GM19238 (cell line): ENCODE results near the gene MYRF.
A peak's percentile ranks its signal among the peaks of the same experiment; 100 is the strongest.

ENCODE experiments used
- DNase-seq: peaks from one replicate; pipeline ENCODE4 v3.0.0; 2011; ENCODE audit warnings: low spot score; ENCODE audit not compliant: insufficient read length

The MYRF gene

GRCh38 chr11:61793083-61793828 is 40.8 kb downstream of the MYRF start:
- DNase-seq = no peak

- DNase-seq = no peak
Measured at GRCh38 chr11:61793829-61794204, 41.4 kb downstream of the MYRF start.

DNA sequence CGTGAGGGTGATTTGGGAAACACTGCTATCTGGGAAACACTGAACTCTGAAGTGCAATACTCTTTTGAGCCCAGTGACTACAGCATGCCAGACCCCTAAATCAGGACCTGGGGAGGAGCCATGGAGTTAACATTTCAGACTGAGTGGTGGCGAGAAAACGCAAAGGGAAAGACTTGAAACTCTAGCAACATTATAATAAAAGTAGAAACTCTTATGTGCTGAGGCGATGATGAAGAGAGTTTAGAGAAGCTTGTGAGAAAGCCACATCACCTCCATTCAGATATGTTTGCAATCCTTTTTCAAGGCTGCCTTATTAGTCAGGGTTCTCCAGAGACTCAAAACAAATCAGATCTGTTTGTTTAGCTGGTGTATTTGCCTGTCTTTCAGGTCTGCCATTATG is 42.1 kb downstream of the MYRF start:
- DNase-seq = no peak

DNA sequence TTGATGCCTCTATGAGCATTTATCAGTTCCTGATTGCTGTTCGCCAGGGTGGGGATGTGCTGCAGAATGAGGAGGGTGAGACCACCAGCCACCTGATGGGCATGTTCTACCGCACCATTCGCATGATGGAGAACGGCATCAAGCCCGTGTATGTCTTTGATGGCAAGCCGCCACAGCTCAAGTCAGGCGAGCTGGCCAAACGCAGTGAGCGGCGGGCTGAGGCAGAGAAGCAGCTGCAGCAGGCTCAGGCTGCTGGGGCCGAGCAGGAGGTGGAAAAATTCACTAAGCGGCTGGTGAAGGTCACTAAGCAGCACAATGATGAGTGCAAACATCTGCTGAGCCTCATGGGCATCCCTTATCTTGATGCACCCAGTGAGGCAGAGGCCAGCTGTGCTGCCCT is 43.0 kb downstream of the MYRF start:
- no peak for DNase-seq

- no peak for DNase-seq
Measured at GRCh38 chr11:61795876-61796526, 43.6 kb downstream of the MYRF start.

- no peak for DNase-seq
Measured at GRCh38 chr11:61797263-61797944, 45.0 kb downstream of the MYRF start.

DNA sequence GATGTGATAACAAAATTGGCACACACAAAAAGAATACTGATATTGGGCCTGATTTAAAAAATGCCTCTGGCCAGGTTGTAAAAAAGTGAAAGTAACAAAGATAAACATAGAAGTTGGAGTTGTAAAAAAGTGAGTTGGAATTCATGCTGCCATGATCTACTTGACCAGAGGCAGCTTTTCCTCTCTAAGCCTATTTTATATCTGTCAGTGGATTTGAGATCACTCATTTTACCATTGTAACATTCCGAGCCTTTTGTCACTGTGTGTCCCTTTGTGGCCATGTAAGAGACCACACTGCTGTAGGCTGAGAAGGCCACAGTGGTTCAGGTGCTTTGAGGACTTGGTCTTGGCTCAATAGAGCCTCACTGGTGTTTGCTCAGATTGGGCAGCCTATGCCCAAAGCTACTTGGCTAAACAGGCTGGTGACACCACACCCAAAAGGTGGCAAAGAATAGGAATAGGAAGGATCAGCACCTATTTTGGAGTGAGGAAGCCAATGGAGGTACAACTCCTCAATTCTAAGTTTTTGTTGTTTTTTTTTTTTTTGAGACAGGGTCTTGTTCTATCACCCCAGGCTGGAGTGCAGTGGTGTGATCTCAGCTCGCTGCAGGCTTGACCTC is 47.3 kb downstream of the MYRF start:
- no peak for DNase-seq

DNA sequence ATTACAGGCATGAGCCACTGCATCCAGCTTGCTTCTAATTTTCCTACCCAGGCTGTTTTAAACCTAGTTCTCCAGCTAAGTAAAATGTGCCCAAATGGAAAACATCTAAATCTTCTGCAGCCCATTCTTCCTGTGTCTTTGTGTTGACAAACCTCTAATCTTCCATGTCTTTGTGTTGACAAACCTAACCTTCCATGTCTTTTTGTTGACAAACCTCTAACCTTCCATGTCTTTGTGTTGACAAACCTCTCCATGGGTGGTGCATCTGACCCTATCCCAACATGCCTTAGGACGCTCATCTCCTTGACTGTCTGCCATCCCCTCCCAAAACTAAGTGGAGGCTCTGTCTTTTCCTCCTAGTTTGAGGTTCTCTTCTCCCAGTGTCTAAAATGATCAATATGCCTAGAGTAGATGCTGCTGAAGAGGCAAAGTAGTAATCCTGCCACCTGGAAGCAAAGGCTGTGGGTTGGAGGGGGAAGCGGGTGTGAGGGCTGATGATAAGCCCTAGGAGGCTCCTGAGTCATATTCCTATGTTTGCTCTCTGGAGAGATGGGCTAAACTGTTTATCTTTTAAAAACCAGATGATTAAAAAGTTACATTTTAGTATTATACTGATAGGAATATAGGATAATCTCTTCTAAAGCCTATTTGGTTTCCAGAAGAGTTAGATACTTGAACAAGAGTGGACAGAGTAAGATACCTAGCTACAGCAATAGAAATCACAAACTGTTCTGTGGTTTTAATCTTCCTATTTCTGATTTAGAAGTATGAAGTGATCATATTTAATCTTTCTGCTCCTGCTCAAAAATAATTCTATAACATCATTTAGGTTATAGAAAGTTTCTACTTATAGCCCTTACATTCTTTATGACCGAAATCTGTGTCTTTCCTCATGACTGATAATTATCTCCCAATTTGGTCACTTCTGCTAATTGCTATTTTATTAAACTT is 48.2 kb downstream of the MYRF start:
- DNase-seq = no peak

DNA sequence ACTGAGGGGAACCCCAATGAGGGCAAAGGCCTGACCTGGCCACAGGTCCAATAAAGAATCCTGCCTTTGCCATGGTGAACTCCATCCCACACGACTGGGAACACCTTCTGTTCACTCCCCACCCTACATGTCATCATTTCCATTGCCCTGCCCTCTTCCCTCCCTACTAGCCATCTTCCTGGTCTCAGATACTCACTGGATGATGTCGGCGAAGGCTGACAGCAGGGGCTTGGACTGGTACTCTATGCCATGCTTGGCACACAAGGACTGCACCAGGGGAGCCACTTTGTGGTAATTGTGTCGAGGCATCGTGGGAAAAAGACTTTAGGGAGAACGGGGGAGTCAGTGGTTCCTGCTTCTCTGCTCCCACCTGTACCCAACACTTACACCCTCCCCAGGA is 50.2 kb downstream of the MYRF start:
- DNase-seq = no peak

DNA sequence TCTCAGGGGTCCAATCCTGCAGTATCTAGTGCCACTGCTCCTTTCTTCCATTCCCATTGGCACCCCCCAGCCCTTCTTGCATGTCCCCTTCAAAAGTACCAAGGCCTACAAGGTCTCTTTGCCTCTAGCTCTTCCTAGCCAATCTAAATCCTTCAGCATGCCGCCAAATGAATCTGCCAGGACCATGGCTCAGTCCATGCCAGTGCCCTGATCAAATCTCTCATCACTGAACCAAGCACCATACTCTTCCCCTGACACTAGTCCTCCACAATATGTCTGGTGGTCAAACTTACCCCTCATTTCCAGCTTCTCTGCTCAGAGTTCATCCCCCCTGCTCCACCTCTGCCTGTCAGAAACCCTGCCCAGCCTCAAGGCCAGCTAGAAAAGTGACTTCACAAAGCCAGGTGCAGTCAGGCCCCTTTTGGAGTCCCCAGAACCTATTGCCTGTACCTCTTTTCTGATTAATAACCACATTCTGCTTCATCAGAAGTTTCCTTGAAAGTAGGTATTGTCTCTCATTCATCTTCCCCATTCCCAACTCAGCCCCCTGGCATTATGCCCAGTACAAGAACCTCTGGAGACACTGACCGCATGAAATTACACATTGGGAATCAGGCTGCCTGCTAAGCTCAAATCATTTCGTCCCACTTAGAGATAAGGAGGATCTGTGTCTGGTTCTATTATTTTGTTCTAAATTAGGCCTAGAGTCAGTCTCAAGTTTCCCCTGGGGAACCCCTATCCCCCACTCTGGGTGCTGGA is 51.6 kb downstream of the MYRF start:
- no peak for DNase-seq

- no peak for DNase-seq
Measured at GRCh38 chr11:61805146-61805545, 52.7 kb downstream of the MYRF start.

DNA sequence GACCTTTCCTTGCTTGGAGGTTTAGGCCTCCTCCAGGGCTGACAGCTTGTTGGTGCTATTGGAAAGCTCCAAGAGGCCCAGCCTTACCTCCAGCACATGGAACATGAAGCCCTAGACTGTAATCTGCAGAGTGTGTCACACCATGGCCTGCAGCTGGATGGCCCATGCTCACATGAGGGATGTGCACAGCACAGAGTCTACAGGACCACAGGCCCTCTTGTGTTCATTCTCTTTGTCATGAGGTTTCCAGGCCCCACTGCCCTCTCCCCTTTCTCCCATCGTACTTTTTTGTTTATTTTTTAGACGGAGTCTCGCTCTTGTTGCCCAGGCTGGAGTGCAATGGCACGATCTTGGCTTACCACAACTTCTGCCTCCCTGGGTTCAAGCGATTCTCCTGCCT is 54.3 kb downstream of the MYRF start:
- DNase-seq = no peak

DNA sequence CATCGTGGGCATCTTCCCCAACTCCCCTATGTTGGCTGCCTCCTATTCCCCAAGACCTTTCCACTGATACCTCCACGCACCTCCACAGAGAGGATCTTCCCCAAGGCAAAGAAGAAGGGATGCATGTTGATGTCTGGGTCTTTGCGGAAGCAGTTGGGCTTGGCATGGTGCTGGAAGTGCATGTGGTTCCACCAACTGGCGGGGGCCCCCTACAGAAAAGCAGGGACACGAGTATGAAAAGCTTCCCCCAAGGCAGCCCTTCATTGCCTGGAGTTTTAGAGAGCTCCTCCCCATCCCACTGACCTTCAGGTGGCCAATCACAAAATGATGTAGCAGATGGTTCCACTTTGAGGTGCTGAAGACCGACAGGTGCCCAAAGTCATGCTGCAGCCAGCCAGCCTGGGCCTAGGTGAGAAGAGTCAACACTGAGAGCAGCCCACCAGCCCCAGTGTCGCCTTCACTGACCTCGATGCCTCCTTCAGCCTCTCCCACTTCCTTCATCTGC is 58.3 kb downstream of the MYRF start:
- DNase-seq = no peak

- DNase-seq = no peak
Measured at GRCh38 chr11:61811831-61812230, 59.4 kb downstream of the MYRF start.

DNA sequence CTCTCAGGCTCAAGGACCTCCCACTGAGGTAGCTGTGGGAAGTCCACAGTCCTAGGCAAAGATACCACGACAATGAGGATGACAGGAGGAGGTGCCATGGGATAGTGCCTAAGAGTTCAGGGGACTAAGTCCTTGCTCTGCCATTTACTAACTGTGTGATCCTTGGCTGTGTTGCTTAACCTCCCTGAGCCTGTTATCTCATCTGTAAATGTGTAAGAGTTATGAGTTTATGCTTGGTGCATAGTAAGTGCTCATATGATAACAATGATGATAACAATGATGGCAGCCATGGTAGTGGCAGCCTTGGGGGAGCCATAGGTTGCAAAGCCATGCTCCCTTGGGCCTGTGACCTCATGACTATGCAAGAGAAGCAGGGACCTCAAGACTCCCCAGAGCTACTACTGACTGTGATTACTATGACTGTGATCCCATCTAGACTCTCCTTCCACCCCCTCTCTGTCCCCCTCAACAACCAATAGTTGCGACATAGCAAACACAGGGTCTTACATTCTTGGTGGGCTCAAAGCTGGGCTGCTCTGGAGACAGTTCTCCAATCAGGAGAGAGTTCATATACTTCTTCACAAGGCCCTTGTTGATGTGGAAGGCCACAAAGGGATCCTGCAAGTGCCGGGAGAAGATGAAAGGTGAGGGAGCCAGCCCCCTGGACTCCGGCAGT is 60.4 kb downstream of the MYRF start:
- no peak for DNase-seq

GRCh38 chr11:61814247-61814957 is 62.0 kb downstream of the MYRF start:
- no peak for DNase-seq

DNA sequence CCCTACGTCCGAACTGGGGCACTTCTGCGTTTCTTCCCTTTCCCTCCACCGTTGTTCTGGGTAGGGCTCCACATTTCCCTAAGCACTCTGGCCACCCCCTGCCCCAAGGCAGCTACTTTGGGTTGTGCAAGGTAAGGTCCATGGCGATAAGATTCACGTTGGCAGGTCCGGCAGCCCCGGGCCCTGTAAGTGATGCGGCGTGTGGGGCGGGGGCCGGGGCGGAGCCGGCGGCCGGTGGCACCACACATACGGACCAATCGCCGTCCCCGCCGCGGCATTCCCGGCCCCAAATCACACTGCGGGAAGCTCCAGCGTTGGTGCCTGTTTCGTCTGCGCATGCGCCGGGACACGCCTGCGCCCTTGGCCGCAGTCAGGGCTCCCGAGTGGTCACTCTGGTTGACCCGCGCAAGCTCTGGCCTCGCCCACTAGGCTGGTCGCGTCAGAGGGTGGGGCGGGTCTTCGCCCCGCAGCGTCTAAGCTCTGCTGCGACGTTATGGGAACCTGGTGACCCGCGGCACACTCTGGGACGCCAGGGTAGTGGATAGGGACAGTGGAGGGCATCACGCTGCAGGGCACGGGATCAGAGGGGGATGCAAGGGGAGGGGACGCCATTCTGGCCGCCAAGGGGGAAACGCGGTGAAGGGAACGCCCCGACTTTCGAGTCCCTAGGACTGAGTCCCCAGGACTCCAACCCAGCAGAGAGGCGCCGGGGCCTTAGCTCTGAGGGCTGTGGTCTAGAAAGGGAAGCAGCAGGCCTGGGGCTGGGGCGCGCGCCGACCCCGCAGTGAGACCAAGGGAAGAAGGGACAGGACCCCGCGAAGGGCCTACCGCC is 62.7 kb downstream of the MYRF start:
- peak; percentile 71 for DNase-seq
